Measurements from ENCODE around the gene OTOP1.

DNA sequence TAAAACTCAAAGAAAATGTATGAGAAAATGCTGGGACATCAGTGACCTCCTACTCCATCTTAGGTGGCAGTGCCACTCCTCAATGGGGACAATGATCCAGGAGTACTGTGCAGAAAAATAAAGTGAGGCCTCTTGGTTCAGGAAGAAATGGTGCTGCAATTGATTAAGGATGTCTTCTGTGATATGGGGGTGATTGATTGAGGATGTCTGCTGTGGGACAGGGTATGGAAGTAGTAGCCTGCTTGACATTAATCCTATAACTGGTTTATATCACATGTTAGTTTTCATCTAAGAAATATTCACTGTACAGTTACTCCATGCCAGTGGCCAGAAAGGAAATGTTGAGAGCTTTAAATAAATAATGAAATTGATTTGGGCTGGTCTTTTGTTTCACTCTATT, 20.5 kb downstream of the OTOP1 start:
- TF ChIP-seq CTCF (IDR thresholded peaks at IDR 0.05) (no peak), POLR2A (IDR thresholded peaks at IDR 0.05) (no peak), POLR2AphosphoS5 (IDR thresholded peaks at IDR 0.05) (no peak)

All from prostate gland (tissue), 2 donors.